DMS153 treated with DMSO at 0.1 percent for 48 hours (cell line): ENCODE measurements around the gene SLC4A4.
"Not testable (repeated sequence)": the region's sequence is repeated elsewhere in the genome, so short reads cannot be mapped to it uniquely, and the experiment has no call there.

Source experiments
- DNase-seq: peaks from one replicate; lab custom pipeline; 2025; ENCODE audit not compliant: unreplicated experiment; lab: John Stamatoyannopoulos, UW

The SLC4A4 gene

GRCh38 chr4:71406459-71406963, 67.7 kb downstream of the SLC4A4 start:
- no peak for DNase-seq

- not testable (repeated sequence) for DNase-seq
Measured at GRCh38 chr4:71408961-71409360, 70.1 kb downstream of the SLC4A4 start.

GRCh38 chr4:71411981-71412380, 73.2 kb downstream of the SLC4A4 start:
- no peak for DNase-seq

GRCh38 chr4:71415491-71415890, 76.7 kb downstream of the SLC4A4 start:
- DNase-seq: no peak

GRCh38 chr4:71417150-71417549, 78.3 kb downstream of the SLC4A4 start:
- DNase-seq: no peak

- DNase-seq: no peak
Measured at GRCh38 chr4:71426381-71427042, 87.7 kb downstream of the SLC4A4 start.

GRCh38 chr4:71429106-71429505, 90.3 kb downstream of the SLC4A4 start:
- no peak for DNase-seq

GRCh38 chr4:71429962-71430361, 91.1 kb downstream of the SLC4A4 start:
- no peak for DNase-seq

- no peak for DNase-seq
Measured at GRCh38 chr4:71430609-71431008, 91.8 kb downstream of the SLC4A4 start.

GRCh38 chr4:71440612-71441011, 101.8 kb downstream of the SLC4A4 start:
- no peak for DNase-seq

- DNase-seq: no peak
Measured at GRCh38 chr4:71441186-71442169, 102.7 kb downstream of the SLC4A4 start.

GRCh38 chr4:71442336-71442735, 103.5 kb downstream of the SLC4A4 start:
- DNase-seq: no peak

GRCh38 chr4:71444395-71444794, 105.6 kb downstream of the SLC4A4 start:
- DNase-seq: no peak

- no peak for DNase-seq
Measured at GRCh38 chr4:71445811-71446210, 107.0 kb downstream of the SLC4A4 start.

- DNase-seq: no peak
Measured at GRCh38 chr4:71446479-71447081, 107.8 kb downstream of the SLC4A4 start.

GRCh38 chr4:71449040-71449439, 110.2 kb downstream of the SLC4A4 start:
- no peak for DNase-seq

- no peak for DNase-seq
Measured at GRCh38 chr4:71449878-71450277, 111.1 kb downstream of the SLC4A4 start.

- DNase-seq: no peak
Measured at GRCh38 chr4:71453531-71453930, 114.7 kb downstream of the SLC4A4 start.

GRCh38 chr4:71456841-71457240, 118.0 kb downstream of the SLC4A4 start:
- peak; percentile 30 for DNase-seq

- DNase-seq: peak; percentile 26
Measured at GRCh38 chr4:71460371-71460770, 121.6 kb downstream of the SLC4A4 start.

GRCh38 chr4:71461422-71461821, 122.6 kb downstream of the SLC4A4 start:
- DNase-seq: no peak

- DNase-seq: no peak
Measured at GRCh38 chr4:71466775-71467174, 128.0 kb downstream of the SLC4A4 start.
